Activated CD4-positive, CD25-positive, alpha-beta regulatory T cell treated with anti-CD3 and anti-CD28 coated beads, Interleukin-2, amount 50 U/mL, for 16 hours (primary cell): ENCODE results near the gene ATF1.
"Not testable (repeated sequence)": the region's sequence is repeated elsewhere in the genome, so short reads cannot be mapped to it uniquely, and the experiment has no call there.

Experiments used
- DNase-seq: peaks from one replicate; pipeline ENCODE4 v3.0.0-alpha.2; 2020; ENCODE audit warnings: low read depth, low spot score

The ATF1 gene

DNA sequence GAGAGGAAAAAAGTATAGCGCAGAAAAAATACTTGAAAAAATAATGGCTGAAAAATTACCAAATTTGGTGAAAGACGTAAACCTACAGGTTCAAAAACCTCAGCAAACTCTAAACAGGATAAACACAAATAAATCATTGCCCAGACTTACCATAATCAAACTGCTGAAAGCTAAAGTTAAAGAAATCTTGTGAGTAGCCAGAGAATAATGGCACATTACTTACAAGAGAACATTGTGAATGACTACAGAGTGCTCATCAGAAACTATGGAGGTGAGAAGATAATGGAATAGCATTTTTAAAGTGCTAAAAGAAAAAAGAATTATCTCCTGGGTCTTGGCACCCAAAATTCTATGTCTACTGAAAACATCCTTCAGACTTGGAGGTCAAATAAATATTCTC is 36.0 kb downstream of the ATF1 start:
- DNase-seq: no peak

DNA sequence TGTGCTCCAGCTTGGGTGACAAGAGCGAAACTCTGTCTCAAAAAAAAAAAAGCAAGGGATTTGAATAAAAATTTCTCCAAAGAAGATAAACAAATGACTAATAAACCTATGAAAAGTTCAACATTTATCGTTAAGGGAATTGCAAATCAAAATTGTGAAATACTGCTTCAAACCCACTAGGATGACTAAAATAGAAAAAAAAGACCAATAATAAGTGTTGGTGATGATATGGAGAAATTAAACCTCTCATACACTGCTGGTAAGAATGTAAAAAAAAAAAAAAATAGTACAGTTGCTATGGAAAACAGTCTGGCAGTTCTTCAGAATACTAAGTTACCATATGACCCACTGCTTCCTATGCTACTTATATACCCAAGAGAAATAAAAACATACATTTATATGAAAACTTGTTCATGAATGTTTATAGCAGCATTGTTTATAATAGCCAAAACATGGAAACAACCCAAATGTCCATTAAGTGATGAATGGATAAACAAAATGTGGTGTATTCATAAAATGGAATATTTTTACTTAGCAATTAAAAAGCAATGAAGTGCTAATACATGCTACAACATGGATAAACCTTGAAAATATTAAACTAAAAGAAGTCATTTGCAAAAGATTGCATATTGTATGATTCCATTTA is 39.5 kb downstream of the ATF1 start:
- DNase-seq: no peak

DNA sequence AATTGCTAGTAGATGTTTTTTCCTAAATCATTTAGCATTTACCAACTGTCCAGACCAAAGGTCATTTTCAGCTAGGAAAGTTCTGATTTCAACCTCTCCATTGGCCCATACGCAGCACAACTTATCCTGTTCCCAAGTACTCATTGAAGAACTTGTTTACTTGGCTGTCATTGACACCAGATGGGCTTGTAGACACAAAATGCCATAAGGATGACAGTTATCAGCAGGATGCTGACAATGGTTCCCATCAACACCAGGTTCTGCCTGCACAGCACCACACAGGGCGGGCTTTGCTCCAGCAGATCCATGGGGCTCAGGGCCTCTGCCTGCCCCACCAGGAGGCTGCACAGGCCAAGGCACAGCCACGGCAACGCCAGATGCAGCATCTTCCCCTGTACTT is 42.3 kb downstream of the ATF1 start:
- no peak for DNase-seq

DNA sequence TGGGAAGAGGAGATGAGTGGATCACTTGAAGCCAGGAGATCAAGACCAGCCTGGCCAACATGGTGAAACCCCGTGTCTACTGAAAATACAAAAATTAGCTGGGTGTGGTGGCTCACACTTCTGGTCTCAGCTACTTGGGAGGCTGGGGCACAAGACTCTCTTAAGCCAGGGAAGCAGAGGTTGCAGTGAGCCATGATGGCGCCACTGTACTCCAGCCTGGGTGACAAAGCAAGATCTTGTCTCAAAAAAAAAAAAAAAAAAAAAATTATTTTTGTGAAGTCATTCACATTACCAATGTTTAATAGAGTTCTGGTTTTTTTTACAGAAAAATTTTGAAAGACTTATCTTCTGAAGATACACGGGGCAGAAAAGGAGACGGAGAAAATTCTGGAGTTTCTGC is 45.2 kb downstream of the ATF1 start:
- DNase-seq: not testable (repeated sequence)

DNA sequence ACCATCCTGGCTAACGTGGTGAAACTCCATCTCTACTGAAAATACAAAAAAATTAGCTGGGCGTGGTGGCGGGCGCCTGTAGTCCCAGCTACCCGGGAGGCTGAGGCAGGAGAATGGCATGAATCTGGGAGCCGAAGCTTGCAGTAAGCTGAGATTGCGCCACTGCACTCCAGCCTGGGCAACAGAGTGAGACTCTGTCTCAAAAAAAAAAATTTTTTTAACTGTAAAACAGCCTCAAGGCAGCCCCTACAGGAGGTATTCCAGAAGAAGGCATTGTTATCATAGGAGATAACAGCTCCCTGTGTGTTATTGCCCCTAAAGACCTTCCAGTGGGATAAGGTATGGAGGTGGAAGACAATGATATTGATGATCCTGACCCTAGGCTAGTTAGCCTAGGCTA is 51.0 kb downstream of the ATF1 start:
- DNase-seq: not testable (repeated sequence)

DNA sequence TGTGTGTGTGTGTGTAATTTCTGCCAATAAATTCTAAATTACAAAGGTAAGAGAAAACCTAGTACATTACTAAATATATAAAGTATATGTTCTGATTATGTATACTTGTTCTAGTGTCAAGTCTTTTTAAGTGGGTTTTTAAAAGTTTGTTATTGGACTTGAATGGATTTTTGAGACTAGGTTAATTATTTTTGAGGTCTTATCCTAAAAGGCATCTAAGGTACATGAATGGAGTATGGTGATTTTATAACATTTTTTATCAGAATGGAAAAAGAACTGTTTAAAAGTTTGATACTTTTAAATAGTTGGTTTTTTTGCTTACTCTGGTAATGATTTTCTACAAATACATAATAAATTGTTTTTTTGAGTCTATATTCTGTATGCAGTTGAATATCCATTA is 56.3 kb downstream of the ATF1 start:
- DNase-seq: no peak

DNA sequence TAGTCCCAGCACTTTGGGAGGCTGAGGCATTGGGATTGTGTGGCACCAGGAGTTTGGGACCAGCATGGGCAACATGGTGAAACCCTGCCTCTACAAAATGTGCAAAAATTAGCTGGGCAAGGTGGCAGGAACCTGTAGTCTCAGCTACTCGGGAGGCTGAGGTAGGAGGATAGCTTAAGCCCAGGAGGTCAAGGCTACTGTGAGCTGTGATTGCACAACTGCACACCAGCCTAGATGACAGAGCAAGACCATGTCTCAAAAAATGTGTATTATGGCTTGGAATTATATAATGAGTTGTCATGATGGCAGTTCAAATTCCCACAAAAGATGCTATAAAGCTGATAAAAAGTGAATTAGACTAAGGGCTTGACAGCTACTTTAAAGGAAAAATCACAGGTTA is 58.2 kb downstream of the ATF1 start:
- no peak for DNase-seq

DNA sequence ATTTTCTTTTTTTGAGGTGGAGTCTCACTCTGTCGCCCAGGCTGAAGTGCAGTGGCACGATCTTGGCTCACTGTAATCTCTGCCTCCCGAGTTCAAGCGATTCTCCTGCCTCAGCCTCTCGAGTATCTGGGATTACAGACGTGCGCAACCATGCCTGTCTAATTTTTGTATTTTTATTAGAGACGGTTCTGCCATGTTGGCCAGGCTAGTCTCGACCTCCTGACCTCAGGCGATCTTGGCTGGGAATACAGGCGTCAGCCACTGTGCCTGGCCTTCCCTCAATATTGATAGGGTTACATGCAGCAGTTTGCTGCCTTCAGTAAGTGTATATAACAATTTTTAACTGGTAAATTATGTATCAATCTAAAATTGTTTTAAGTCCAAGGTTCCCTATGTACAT is 59.8 kb downstream of the ATF1 start:
- DNase-seq: not testable (repeated sequence)

DNA sequence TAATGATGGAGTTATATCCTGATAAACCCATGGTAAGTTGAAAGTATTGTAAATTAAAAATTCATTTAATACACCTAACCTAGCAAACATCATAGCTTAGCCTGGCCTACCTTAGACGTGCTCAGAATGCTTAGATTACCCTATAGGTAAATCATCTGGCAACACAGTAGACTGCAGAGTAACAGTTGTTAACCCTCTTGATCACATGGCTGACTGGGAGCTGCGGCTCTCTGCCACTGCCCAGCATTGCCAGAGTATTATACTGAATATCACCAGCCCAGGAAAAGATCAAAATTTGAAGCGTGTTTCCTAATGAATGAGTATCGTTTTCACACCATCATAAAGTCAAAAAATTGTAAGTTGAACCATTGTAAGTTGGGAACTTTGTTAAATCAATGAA is 61.0 kb downstream of the ATF1 start:
- DNase-seq: no peak

DNA sequence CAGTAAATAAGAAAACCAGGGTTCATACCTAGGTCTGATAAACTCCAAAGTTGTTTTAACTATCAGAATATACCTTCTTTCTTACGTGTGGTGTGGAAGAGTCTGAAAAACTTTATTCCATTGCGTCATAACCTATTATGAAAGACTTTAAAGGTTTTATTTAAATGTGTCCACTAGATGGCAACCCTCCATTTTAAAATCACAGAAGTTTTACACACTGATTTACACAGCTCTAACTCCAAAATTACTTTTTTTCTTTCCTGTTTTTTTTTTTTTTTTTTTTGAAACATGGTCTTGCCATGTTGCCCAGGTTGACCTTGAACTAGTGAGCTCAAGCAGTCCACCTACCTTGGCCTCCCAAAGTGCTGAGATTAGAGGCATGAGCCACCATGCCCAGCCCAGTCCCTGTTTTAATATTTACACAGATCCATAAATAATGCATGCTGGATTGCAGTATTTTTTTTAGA is 61.5 kb downstream of the ATF1 start:
- no peak for DNase-seq

DNA sequence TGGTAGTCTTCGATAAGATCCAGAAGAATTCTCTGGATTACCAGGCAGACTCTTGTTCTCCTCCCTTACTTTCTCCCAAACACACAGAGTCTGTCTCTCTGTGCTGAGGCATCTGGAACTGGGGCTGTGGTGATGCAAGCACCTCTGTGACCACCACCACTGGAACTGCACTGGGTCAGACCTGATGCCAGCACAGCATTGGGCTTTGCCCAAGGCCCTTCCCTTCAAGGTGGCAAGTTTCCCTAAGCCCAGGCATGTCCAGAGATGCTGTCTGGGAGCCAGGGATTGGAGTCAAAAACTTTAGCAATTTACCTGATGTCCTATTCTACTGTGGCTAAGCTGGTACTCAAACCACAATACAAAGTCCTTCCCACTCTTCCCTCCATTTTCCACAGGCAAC is 64.2 kb downstream of the ATF1 start:
- no peak for DNase-seq

DNA sequence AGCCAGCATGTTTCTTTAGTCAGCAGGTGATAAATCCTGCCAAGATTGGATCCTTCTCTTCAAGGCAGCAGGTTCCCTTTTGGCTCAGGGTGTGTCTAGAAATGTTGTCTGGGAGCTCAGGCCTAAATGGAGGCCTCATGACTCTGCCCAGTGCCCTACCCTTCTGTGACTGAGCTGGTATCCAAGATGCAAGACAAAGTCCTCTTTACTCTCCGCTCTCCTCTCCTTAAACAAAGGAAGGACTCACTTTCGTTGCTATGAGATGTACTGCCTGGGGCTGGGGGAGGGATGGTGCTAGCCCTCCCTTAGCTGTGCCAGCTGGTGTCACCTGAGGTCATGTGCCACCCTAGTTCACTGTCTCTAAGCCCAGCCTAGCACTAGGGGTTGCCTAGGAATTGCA is 65.0 kb downstream of the ATF1 start:
- no peak for DNase-seq

DNA sequence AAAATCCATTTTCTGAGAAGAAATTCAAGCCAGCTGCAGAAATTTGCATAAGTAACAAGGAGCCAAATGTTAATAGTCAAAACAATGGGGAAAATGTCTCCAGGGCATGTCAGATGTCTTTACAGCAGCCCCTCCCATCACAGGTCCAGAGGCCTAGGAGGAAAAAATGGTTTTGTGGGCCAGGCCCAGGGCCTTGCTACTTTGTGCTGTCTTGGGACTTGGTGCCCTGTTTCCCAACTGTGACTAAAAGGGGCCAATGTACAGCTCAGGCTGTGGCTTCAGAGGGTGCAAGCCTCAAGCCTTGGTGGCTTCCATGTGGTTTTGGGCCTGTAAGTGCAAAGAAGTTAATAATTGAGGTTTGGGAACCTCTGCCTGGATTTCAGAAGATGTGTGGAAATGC is 69.9 kb downstream of the ATF1 start:
- not testable (repeated sequence) for DNase-seq

DNA sequence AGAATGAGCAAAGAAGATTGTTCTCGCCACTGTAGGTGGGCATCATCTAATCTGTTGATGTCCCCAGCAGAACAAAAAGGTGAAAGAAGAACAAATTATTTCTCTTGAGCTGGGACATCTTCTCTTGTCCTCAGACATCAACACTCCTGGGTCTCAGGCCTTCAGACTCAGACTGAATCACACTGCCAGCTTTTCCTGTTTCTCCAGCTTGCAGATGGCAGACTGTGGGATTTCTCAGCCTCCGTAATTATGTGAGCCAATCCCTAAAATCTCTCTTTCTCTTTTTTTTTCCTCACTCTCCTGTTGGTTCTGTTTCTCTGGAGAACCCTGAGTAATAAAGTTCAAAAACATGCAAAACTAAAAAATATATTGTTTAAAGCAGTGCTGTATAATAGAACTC is 75.1 kb downstream of the ATF1 start:
- DNase-seq: no peak

DNA sequence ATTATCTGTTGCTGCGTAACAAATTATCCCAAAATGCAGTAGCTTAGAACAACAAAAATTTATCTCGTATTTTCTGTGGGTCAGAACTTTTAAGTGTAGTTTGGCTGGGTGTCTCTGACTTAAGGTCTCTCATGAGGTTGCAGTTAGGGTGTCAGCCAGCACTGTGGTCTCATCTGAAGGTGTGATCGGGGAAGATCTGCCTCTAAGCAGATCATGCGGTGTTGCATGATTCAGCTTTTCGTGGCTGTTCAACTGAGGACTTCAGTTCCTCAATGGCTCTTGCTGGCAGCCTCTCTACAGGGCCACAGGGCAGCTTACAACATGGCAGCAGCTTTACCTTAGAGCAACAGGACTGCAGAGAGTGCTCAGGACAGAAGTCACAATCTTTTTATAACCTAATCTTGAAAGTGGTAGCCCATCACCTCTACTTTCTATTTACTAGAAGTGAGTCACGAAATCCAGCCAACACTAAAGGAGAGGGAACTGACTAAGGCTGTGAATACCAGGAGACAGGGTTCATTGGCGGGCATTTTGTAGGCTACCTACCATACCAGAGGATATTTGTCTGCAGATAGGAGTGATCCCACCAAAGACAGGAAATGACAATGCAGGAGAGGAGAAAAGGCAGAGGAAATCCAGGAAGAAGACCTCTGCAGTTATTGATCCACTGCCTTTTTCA is 77.0 kb downstream of the ATF1 start:
- DNase-seq: no peak

DNA sequence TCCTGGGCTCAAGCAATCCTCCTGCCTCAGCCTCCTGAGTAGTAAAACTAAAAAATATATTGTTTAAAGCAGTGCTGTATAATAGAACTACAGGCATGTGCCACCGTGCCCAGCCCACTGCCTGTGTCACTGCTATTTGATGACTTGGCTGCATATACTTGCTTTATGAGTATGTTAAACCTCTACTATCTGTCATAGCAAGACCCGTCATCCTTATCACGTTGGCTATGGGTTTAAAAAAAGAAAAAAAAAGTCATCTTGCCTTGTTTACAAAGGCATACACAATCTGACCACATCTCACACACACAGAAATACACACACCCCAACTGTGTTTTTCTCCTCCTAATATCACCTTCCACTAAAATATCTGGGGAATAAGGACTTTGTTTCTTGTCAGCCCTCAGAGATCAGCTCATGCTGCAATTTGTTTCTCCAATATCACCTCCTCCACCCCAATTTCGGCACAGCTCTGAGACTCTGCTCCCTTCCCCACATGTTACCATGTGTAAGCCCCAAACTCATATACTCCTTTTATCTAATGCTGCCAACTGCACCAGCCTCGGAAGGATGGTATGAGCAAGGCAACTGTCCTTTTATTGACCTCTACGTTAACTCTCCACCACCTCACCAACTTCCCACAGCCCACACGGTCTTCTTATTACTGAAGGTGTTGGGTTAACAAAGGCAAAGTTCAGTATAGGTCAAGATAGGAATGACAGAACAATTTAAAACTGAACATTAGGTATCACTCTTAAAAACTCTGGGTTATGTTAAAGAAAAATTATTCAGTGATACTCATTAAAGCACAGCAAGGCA is 78.0 kb downstream of the ATF1 start:
- no peak for DNase-seq

DNA sequence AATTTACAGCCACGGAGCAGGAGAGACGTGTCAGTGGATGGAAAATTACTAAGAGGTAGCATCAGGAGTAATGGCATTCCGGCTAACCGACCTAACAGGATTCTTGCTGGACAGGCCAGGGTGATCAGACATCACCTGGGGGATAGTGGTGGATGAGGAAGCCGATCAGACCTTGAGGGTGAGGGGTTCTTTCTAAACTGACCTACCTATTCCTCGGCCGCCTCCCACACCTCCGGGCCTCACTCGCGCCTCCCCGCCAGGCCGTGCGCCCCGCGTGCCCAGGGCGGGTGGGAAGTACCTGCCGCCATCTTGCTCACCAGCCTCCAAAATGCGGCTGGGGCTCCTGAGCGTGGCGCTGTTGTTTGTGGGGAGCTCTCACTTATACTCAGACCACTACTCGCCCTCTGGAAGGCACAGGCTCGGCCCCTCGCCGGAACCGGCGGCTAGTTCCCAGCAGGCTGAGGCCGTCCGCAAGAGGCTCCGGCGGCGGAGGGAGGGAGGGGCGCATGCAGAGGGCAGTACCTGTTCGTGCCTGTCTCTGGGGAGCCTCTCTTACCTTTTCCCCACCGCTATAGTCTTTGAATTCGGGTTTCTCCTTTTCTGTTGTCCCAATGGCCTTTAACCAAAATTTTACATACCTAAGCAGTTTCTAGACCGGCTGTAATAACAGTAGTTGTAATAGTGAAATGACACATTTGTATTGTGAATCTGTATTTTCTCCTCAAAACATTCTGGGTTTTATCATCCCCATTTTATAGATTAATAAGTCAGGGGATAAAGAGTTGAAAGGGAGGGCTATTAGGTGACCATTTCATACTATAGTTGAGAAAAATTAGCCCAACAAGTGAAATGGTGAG is 79.0 kb downstream of the ATF1 start, which contains the start of gene TMPRSS12:
Gene TMPRSS12 (plus strand): TSS at position 290 of the 857 bp plus-strand sequence. CDS start 39 bp downstream, at position 329.
- DNase-seq: no peak

DNA sequence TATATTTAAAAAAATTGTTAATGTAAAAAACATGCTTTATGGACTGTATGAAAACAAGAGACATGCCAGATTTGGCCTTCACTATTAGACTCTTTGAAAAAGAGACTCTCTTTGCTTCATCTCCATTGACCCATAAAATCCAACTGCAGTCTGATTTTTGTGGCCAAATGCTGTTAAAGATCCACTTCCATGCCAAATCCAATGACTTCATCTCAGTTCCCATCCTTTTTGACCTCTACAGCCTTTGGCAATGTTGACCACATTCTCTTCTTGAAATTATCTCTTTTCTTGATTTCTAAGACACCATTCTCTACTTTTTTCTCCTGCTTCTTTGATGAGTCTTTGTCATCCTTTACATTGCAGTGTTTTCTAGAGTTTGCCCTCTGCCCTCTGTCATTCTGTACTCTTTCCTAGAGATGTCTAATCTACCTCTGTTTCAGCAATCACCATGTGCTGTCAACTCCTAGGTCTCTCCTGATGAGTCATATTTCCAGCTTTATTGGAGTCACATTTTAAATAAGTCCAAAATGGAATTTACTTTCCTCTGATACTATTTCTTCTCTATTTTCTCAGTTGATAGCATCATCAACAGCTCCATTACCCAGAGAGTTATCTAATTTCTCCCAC is 81.2 kb downstream of the ATF1 start:
- no peak for DNase-seq

DNA sequence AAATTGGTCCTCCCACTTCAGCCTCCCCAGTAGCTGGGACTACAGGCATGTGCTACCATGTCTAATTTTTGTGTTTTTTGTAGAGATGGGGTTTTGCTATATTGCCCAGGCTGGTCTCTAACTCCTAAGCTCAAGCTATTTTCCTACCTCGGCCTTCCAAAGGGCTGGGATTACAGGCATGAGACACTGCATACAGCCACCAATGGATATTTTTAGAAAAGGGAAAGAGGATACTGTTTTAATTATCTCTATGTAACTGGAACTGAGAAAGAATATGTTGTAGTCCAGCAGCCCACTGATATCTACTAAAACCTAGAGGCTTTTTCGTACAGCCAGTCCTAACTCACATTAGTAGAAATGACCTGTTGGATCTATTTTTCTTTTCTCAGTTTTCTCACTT is 85.1 kb downstream of the ATF1 start:
- DNase-seq: no peak

DNA sequence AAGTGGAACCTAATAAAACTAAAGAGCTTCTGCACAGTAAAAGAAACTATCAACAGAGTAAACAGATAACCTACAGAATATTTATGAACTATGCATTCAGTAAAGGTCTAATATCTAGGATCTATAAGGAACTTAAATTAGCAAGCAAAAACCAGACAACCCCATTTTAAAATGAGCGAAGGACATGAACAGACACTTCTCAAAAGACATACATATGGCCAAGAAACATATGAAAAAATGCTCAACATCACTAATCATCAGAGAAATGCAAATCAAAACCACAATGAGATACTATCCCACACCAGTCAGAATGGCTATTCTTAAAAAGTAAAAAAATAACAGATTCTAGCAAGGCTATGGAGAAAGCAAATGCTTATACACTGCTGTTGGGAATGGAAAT is 91.3 kb downstream of the ATF1 start:
- not testable (repeated sequence) for DNase-seq

DNA sequence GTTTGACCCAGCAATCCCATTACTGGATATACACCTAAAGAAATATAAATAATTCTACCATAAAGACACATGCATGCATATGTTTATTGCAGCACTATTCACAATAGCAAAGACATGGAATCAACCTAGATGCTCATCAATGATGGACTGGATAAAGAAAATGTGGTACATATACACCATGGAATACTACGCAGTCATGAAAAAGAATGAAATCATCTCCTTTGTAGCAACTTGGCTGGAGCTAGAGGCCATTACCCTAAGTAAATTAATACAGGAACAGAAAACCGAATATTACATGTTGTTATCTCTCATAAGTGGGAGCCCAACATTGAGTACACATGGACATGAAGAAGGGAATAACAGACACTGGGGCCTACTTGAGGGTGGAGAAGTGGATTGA is 91.8 kb downstream of the ATF1 start:
- not testable (repeated sequence) for DNase-seq
